IPS DF 4.7 (cell line): ENCODE results near the gene ZSCAN10.

Experiments
- DNase-seq: peaks from one replicate; pipeline ENCODE4 v3.0.0-alpha.2; 2013; ENCODE audit warnings: low spot score; ENCODE audit errors: extremely low read depth

Gene ZSCAN10

DNA sequence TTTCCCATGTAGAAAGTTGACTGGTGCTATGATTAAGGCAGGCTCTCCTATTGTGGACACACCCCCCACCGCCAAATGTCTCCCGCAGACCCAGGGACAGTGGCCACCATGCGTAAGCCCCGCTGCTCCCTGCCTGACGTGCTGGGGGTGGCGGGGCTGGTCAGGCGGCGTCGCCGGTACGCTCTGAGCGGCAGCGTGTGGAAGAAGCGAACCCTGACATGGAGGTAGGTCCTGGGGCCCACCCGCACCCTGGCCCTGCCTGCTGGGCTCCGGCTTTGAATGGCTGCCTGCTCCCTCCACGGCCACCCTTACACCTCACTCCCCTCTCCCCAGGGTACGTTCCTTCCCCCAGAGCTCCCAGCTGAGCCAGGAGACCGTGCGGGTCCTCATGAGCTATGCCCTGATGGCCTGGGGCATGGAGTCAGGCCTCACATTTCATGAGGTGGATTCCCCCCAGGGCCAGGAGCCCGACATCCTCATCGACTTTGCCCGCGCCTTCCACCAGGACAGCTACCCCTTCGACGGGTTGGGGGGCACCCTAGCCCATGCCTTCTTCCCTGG lies 49.1 kb downstream of the ZSCAN10 start:
- no peak for DNase-seq

DNA sequence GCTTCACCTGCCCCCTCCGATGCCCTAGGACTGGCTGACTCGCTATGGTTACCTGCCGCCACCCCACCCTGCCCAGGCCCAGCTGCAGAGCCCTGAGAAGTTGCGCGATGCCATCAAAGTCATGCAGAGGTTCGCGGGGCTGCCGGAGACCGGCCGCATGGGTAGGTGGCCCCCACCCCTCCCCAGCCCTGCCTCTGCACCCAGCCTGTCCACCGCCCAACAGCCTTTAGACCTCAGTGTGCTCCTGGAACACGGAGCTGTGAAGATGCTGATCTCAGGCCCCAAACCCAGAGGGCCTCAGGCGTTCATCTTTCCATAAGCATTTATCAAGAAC lies 51.7 kb downstream of the ZSCAN10 start:
- DNase-seq, result no peak

DNA sequence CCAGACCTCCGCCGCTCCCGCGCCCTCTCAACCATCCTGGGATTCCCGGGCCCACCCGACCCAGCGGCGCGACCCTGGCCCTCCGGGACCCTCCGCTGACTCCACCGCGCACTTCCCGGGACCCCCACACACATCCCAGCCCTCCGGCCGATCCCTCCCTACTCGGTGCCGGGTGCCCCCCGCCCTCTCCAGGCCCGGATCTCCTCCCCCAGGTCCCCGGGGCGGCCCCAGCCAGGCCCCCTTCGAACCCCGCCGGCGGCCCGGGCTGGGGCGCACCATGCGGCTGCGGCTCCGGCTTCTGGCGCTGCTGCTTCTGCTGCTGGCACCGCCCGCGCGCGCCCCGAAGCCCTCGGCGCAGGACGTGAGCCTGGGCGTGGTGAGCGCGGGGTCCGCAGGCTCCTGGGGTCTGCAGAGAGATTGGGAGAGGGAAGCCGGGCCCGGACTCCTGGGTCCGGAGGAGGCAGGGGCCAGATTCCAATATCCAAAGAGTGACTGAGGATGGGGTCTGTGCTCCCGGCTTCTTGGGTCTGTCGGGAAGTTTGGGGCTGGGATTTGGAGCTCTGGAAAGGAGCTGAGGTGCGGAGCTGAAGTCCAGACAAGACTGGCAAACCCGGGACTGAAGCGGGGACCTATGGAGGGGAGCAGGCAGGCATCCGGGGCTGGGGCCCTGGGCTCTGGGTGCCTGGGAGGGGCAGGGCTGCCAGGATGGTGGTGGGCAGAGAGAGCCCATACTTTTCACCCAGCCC lies 52.3 kb downstream of the ZSCAN10 start:
- DNase-seq, result no peak

DNA sequence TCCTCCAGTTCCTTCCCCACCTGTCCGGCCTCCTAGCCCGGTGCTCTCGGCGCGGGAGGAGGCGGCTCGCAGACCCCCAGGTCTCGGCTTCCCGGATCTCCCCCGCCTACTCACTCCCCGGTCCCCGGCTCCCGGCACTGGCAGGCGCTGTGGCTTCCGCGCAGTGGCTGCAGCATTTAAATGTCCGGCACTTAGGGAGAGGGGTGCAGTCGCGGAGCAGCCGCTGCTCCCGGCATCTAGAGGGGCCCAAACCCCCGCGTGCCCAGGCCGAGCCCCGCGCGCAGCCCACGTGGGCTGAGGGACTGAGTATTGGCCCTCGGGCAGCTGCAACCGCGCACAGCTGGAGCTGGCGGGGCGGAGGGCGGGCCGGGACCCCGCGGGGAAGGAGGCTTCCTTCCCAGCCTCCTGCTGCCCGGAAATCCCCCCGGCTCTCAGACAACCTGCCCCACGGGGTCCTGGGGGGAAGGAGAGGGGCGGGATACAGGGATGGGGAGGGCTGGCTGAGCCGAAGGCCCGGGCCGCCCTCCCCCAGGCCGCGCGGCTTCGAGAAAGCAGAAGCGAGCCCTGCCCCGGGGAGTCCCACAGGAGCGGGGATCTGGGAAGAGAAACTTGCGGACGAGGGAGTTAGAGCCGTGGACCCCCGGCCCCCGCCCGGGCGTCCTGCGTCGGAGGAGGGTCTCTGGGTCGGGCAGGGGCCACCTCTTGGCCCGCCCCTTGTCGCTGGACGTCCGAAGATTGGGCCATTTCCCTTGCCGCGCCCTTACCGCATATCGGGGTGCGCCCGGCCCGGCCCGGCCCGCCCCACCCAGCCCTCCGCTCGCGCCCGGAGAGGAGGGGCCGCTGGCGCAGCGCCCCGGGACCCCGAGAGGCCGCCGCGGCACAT lies 53.1 kb downstream of the ZSCAN10 start, which contains the start of gene MMP25:
MMP25 (plus strand) TSS at position 804 of the 883 bp plus-strand sequence. CDS start 357 bp downstream, outside the sequence.
- DNase-seq, result no peak

DNA sequence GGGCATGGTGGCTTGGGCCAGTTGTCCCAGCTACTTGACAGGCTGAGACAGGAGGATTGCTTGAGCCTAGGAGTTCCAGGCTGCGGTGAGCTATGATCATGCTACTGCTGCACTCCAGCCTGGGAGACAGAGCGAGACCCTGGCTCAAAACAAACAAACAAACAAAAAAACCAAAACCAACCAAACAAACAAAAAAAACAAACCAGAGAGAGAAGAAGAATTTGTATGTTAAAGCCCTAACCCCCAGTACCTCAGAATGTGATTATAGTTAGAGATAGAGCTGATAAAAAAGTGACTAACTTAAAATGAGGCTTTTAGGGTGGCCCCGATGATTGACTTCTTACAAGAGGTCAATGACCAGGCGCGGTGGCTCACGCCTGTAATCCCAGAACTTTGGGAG lies 54.4 kb downstream of the ZSCAN10 start:
- no peak for DNase-seq

DNA sequence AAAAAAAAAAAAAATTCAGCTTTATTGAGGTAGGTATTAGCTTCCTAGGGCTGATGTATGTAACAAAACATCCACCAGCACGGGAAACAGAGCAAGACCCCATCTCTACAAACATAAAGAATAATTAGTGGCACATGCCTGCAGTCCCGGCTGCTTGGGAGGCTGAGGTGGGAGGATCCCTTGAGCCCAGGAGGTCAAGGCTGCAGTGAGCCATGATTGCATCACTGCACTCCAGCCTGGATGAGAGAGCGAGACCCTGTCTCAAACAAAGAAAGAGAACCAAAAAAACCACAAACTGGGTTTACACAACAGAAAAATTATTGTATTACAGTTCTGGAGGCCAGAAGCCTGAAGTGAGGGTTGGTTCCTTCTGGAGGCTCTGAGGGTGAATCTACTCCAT lies 56.7 kb downstream of the ZSCAN10 start:
- no peak for DNase-seq

DNA sequence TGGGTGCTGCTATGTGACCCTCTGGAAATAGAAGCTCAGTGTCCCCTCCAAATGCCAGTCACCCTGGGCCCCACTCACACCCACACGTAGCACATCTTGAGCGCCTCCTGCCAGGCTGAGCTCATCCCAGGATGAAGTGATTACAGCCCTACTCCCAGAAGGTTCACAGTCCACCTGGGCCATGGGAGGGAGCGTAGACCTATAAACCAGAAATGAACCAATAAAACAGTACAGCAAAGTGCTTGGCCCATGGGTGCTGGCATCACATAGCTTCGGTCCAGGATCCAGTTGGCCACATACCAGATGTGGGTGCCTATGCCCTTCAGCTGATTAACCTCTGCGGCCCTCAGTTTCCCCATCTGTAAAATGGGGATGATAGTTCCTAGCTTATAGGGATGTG lies 60.2 kb downstream of the ZSCAN10 start:
- no peak for DNase-seq
